ENCODE results near the gene ZNF785. TPM values are rescaled to one million over a fixed set of nuclear protein-coding genes. Genes with fewer than 3 reads are reported as not detected.

Gene ZNF785
- total RNA-seq, 1 donor from 2014 or later, result 58.4 TPM

GRCh38 chr16:30554557-30555314 is 30.8 kb downstream of the ZNF785 start:
- TF ChIP-seq CTCF (IDR thresholded peaks at IDR 0.05; ENCODE audit: partially characterized antibody, unreplicated experiment), result no peak
- DNase-seq, result no peak
- Mint-ChIP-seq H3K4me1 (ENCODE audit: low read depth, unreplicated experiment) (peaks cover 21% of the 10 kb centered on the region), H3K27ac (ENCODE audit: unreplicated experiment) (no peak overlapping the region), H3K4me3 (ENCODE audit: unreplicated experiment) (no peak overlapping the region), H3K36me3 (ENCODE audit: unreplicated experiment) (peaks cover 11% of the 10 kb centered on the region), H3K27me3 (ENCODE audit: unreplicated experiment) (peaks cover 11% of the 10 kb centered on the region), H3K9me3 (ENCODE audit: unreplicated experiment) (peaks cover 10% of the 10 kb centered on the region)

GRCh38 chr16:30553393-30553899 is 32.1 kb downstream of the ZNF785 start:
- Mint-ChIP-seq H3K9me3 (ENCODE audit: unreplicated experiment) (peaks cover 8% of the 10 kb centered on the region), H3K36me3 (ENCODE audit: unreplicated experiment) (peaks cover 11% of the 10 kb centered on the region), H3K27me3 (ENCODE audit: unreplicated experiment) (peaks cover 7% of the 10 kb centered on the region), H3K4me1 (ENCODE audit: low read depth, unreplicated experiment) (peaks cover 10% of the 10 kb centered on the region), H3K27ac (ENCODE audit: unreplicated experiment) (no peak overlapping the region), H3K4me3 (ENCODE audit: unreplicated experiment) (no peak overlapping the region)
- DNase-seq, result no peak
- no peak for TF ChIP-seq CTCF (IDR thresholded peaks at IDR 0.05; ENCODE audit: partially characterized antibody, unreplicated experiment)

GRCh38 chr16:30552956-30553355 is 32.5 kb downstream of the ZNF785 start:
- no peak for DNase-seq
- no peak overlapping the region for H3K27ac Mint-ChIP-seq (ENCODE audit: unreplicated experiment)
- peaks cover 10% of the 10 kb centered on the region for H3K4me1 Mint-ChIP-seq (ENCODE audit: low read depth, unreplicated experiment)
- H3K9me3 Mint-ChIP-seq (ENCODE audit: unreplicated experiment), result peaks cover 9% of the 10 kb centered on the region
- no peak overlapping the region for H3K4me3 Mint-ChIP-seq (ENCODE audit: unreplicated experiment)
- peaks cover 11% of the 10 kb centered on the region for H3K36me3 Mint-ChIP-seq (ENCODE audit: unreplicated experiment)
- no peak for TF ChIP-seq CTCF (IDR thresholded peaks at IDR 0.05; ENCODE audit: partially characterized antibody, unreplicated experiment)
- peaks cover 8% of the 10 kb centered on the region for H3K27me3 Mint-ChIP-seq (ENCODE audit: unreplicated experiment)

GRCh38 chr16:30551781-30552180 is 33.7 kb downstream of the ZNF785 start:
- no peak for TF ChIP-seq CTCF (IDR thresholded peaks at IDR 0.05; ENCODE audit: partially characterized antibody, unreplicated experiment)
- peaks cover 11% of the 10 kb centered on the region for H3K36me3 Mint-ChIP-seq (ENCODE audit: unreplicated experiment)
- peaks cover 10% of the 10 kb centered on the region for H3K9me3 Mint-ChIP-seq (ENCODE audit: unreplicated experiment)
- H3K27me3 Mint-ChIP-seq (ENCODE audit: unreplicated experiment), result peaks cover 10% of the 10 kb centered on the region
- no peak overlapping the region for H3K4me3 Mint-ChIP-seq (ENCODE audit: unreplicated experiment)
- no peak overlapping the region for H3K27ac Mint-ChIP-seq (ENCODE audit: unreplicated experiment)
- H3K4me1 Mint-ChIP-seq (ENCODE audit: low read depth, unreplicated experiment), result peaks cover 10% of the 10 kb centered on the region
- DNase-seq, result no peak

All from glutamatergic neuron (in vitro differentiated cells).